ENCODE measurements around the gene USP20.

- TF ChIP-seq, protein P1, sequence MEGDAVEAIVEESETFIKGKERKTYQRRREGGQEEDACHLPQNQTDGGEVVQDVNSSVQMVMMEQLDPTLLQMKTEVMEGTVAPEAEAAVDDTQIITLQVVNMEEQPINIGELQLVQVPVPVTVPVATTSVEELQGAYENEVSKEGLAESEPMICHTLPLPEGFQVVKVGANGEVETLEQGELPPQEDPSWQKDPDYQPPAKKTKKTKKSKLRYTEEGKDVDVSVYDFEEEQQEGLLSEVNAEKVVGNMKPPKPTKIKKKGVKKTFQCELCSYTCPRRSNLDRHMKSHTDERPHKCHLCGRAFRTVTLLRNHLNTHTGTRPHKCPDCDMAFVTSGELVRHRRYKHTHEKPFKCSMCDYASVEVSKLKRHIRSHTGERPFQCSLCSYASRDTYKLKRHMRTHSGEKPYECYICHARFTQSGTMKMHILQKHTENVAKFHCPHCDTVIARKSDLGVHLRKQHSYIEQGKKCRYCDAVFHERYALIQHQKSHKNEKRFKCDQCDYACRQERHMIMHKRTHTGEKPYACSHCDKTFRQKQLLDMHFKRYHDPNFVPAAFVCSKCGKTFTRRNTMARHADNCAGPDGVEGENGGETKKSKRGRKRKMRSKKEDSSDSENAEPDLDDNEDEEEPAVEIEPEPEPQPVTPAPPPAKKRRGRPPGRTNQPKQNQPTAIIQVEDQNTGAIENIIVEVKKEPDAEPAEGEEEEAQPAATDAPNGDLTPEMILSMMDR (IDR thresholded peaks at IDR 0.05) = no peak
- TF ChIP-seq POLR2AphosphoS5 (IDR thresholded peaks at IDR 0.05; ENCODE audit: low read depth, low read length) = no peak
- TF ChIP-seq SIN3A (IDR thresholded peaks at IDR 0.05; ENCODE audit: borderline replicate concordance, insufficient read depth, low read depth, low read length) = no peak
- no peak for TF ChIP-seq TCF7L2 (IDR thresholded peaks at IDR 0.05; ENCODE audit: low read depth, low read length)
These were observed 59.0 kb downstream of the USP20 start for GRCh38 chr9:129894120-129894823.
